Endothelial cell of umbilical vein (primary cell): Measurements from ENCODE around the gene TRMT11.

Experiments
- EZH2 ChIP-seq: IDR thresholded peaks from 2 replicates; pipeline ENCODE4 v1.6.1; 2012; ENCODE audit warnings: borderline replicate concordance, low read depth, mild to moderate bottlenecking, moderate library complexity, low read length, inconsistent platforms; ENCODE audit not compliant: severe bottlenecking
- FOS ChIP-seq: IDR thresholded peaks from 2 replicates; pipeline ENCODE4 v1.6.1; 2011; ENCODE audit warnings: mild to moderate bottlenecking, low read length, moderate library complexity, borderline replicate concordance; ENCODE audit not compliant: insufficient read depth
- JUN ChIP-seq: IDR thresholded peaks from 2 replicates; pipeline ENCODE4 v1.6.1; 2011; ENCODE audit warnings: borderline replicate concordance, low read depth; ENCODE audit not compliant: insufficient read length, insufficient read depth
- MYC ChIP-seq: IDR thresholded peaks from one replicate; pipeline ENCODE4 v1.6.1; 2011; ENCODE audit warnings: mild to moderate bottlenecking, low read depth, low read length
- POLR2AphosphoS5 ChIP-seq: IDR thresholded peaks from 2 replicates; pipeline ENCODE4 v1.6.1; 2012; ENCODE audit warnings: low read depth, mild to moderate bottlenecking, control low read depth, low read length, moderate library complexity; ENCODE audit not compliant: insufficient read depth
- TF ChIP-seq, protein P1 (sequence below), 2 donors: IDR thresholded peaks; 1 replicate in 1 of 2; 2 replicates in 1 of 2; pipeline ENCODE4 v1.5.1; 2011; ENCODE audit warnings: low read length in 2 of 2, mild to moderate bottlenecking in 2 of 2, moderate library complexity in 2 of 2, control low read depth in 1 of 2, inconsistent platforms in 1 of 2, low read depth in 1 of 2; ENCODE audit not compliant: insufficient read depth in 1 of 2; ENCODE audit errors: extremely low read depth in 1 of 2
- TF ChIP-seq, protein P2 (sequence below): IDR thresholded peaks from 2 replicates; pipeline ENCODE4 v1.6.1; 2011; ENCODE audit not compliant: insufficient read depth, insufficient read length

DNA sequence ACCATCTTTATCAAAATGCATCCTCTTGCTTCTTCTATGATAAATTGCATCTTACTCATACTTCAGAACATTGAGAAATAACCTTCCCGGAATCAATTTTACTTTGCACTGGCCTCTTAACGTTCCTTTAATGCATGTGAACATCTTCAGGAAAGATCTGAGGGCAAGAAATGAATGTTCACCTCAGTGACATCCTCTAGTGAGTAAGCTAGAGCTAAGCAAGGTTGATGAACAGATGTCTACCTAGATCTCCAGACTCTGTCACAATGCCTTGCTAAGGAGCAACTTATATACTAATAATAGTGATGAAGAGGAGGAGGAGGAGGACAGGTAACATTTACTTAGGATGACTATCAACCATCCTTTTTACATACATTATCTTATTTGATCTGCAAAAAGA lies 46.5 kb upstream of the TRMT11 start:
- TF ChIP-seq EZH2 (no peak), MYC (no peak), POLR2AphosphoS5 (no peak), FOS (no peak), JUN (no peak)
- TF ChIP-seq, protein P1, sequence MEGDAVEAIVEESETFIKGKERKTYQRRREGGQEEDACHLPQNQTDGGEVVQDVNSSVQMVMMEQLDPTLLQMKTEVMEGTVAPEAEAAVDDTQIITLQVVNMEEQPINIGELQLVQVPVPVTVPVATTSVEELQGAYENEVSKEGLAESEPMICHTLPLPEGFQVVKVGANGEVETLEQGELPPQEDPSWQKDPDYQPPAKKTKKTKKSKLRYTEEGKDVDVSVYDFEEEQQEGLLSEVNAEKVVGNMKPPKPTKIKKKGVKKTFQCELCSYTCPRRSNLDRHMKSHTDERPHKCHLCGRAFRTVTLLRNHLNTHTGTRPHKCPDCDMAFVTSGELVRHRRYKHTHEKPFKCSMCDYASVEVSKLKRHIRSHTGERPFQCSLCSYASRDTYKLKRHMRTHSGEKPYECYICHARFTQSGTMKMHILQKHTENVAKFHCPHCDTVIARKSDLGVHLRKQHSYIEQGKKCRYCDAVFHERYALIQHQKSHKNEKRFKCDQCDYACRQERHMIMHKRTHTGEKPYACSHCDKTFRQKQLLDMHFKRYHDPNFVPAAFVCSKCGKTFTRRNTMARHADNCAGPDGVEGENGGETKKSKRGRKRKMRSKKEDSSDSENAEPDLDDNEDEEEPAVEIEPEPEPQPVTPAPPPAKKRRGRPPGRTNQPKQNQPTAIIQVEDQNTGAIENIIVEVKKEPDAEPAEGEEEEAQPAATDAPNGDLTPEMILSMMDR (IDR thresholded peaks at IDR 0.05; ENCODE audit: extremely low read depth in 1 of 2, insufficient read depth in 1 of 2, low read depth in 1 of 2, low read length in 2 of 2): no peak
- TF ChIP-seq, protein P2, sequence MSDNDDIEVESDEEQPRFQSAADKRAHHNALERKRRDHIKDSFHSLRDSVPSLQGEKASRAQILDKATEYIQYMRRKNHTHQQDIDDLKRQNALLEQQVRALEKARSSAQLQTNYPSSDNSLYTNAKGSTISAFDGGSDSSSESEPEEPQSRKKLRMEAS: no peak
